ENCODE results near the gene MED26. TPM values are rescaled to one million over a fixed set of nuclear protein-coding genes. Genes with fewer than 3 reads are reported as not detected.

MED26 gene
- polyA plus RNA-seq, 1 donor = 5.6 TPM

- DNase-seq = no peak
Observed at GRCh38 chr19:16618248-16618647, 9.8 kb downstream of the MED26 start.

GRCh38 chr19:16615808-16616207, 12.2 kb downstream of the MED26 start:
- DNase-seq = no peak

GRCh38 chr19:16614941-16615340, 13.1 kb downstream of the MED26 start:
- DNase-seq = no peak

- DNase-seq = no peak
Observed at GRCh38 chr19:16613841-16614240, 14.2 kb downstream of the MED26 start.

- DNase-seq = no peak
Observed at GRCh38 chr19:16612636-16613035, 15.4 kb downstream of the MED26 start.

- DNase-seq = no peak
Observed at GRCh38 chr19:16611121-16611520, 16.9 kb downstream of the MED26 start.

GRCh38 chr19:16609511-16610200, 18.3 kb downstream of the MED26 start:
- no peak for DNase-seq

- DNase-seq = no peak
Observed at GRCh38 chr19:16608290-16608739, 19.7 kb downstream of the MED26 start.

GRCh38 chr19:16607819-16608218, 20.2 kb downstream of the MED26 start:
- no peak for DNase-seq

GRCh38 chr19:16605553-16605994, 22.4 kb downstream of the MED26 start:
- no peak for DNase-seq

GRCh38 chr19:16605115-16605514, 22.9 kb downstream of the MED26 start:
- no peak for DNase-seq

GRCh38 chr19:16604615-16605014, 23.4 kb downstream of the MED26 start:
- no peak for DNase-seq

GRCh38 chr19:16603090-16603489, 24.9 kb downstream of the MED26 start:
- no peak for DNase-seq

- DNase-seq = no peak
Observed at GRCh38 chr19:16601378-16602052, 26.5 kb downstream of the MED26 start.

GRCh38 chr19:16600824-16601223, 27.2 kb downstream of the MED26 start:
- no peak for DNase-seq

- DNase-seq = no peak
Observed at GRCh38 chr19:16599655-16600346, 28.2 kb downstream of the MED26 start.

GRCh38 chr19:16598848-16599247, 29.2 kb downstream of the MED26 start:
- DNase-seq = no peak

GRCh38 chr19:16596399-16596798, 31.6 kb downstream of the MED26 start:
- DNase-seq = no peak

- no peak for DNase-seq
Observed at GRCh38 chr19:16595097-16595496, 32.9 kb downstream of the MED26 start.

- no peak for DNase-seq
Observed at GRCh38 chr19:16594681-16595091, 33.3 kb downstream of the MED26 start.

- DNase-seq = no peak
Observed at GRCh38 chr19:16594131-16594586, 33.8 kb downstream of the MED26 start.

GRCh38 chr19:16593181-16593580, 34.8 kb downstream of the MED26 start:
- DNase-seq = no peak

Data from left kidney (tissue), 2 donors.